ENCODE measurements around the gene CADM1.

- TF ChIP-seq CTCF (conservative IDR thresholded peaks at IDR 0.05; ENCODE audit: low read depth in 2 of 2) (no peak), REST (IDR thresholded peaks at IDR 0.05; ENCODE audit: unreplicated experiment) (no peak), EZH2 (IDR thresholded peaks at IDR 0.05; ENCODE audit: low read depth, unreplicated experiment) (no peak), EZH2phosphoT487 (IDR thresholded peaks at IDR 0.05; ENCODE audit: unreplicated experiment) (no peak), POLR2AphosphoS5 (IDR thresholded peaks at IDR 0.05; ENCODE audit: low read depth) (no peak), CREB1 (CRISPR knock-in tag; IDR thresholded peaks at IDR 0.05; ENCODE audit: low read depth) (no peak), ZNF462 (CRISPR knock-in tag; IDR thresholded peaks at IDR 0.05) (no peak), ZNF331 (CRISPR knock-in tag; IDR thresholded peaks at IDR 0.05; ENCODE audit: low read depth) (no peak)
These were observed 312.5 kb downstream of the CADM1 start for GRCh38 chr11:115191761-115192160.
